Activated CD8-positive, alpha-beta memory T cell treated with anti-CD3 and anti-CD28 coated beads, Interleukin-2, amount 50 U/mL, for 4 hours (primary cell): Measurements from ENCODE around the gene XRCC6.
"Not testable (repeated sequence)": the region's sequence is repeated elsewhere in the genome, so short reads cannot be mapped to it uniquely, and the experiment has no call there.

Source experiments
- DNase-seq: peaks from one replicate; pipeline ENCODE4 v3.0.0-alpha.2; 2020

XRCC6 gene

DNA sequence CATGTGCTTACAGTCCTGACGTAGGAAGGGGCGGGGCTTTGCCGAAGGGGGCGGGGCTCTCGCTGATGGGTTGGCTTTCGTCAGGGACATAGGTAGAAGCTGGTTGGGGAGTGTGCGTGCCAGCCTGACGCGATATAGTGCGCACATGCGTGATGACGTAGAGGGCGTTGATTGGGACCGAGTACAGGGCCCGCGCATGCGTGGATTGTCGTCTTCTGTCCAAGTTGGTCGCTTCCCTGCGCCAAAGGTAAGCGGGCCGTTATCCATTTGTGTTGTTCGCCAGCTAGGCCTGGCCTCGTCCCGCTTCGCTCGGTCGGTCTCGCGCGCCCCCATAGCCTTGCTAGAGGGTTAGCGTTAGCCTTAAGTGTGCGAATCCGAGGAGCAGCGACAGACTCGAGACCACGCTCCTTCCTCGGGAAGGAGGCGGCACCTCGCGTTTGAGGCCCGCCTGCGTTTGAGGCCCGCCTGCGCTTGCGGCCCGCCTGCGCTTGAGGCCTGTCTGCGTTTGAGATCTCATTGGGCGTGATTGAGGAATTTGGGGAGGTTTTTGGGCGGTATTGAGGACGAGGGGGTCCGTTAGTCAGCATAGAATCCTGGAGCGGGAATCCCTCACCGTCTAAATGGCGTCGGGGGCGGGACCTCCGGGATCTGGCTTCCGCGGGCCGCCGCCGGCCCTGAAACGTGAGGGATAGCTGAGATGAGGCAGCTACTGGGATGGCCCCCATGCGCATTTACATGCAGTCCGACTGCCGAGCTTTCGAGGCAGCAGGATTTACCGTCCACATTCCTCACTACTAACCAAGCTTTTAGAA, at the start of gene XRCC6:
Gene XRCC6 (plus strand): TSS at position 197 of the 812 bp plus-strand sequence. CDS start 710 bp downstream, outside the sequence.
- peak; percentile 100 for DNase-seq

DNA sequence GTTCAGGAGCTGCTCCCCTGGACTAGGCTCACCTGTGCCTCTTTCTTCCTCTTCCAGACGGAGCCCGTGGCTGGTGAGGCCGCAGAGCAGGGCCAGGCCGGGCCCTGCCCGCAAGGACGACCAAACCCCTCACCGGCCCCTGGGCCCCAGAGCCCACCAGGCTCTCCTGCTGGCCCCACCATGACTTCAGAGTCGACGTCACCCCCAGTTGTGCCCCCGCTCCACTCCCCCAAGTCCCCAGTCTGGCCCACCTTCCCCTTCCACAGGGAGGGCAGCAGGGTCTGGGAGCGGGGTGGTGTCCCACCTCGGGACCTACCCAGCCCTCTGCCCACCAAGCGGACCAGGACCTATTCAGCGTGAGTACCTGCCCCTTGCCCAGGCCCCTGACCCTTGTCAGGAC, 49.3 kb upstream of the XRCC6 start:
- no peak for DNase-seq

DNA sequence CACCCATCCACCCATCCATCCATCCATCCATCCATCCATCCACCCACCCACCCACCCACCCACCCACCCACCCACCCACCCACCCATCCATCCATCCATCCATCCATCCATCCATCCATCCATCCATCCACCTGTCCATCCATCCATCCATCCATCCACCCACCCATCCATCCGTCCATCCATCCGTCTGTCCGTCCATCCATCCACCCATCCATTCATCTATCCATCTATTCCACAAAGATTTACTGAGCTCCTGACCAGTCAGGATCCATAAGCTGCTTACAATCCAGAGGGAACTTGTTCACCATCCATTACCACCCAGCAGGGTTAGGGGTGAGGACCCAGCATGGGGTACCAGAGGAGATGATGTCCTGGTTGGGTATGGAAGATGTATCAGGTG, 48.8 kb upstream of the XRCC6 start:
- DNase-seq, result not testable (repeated sequence)

DNA sequence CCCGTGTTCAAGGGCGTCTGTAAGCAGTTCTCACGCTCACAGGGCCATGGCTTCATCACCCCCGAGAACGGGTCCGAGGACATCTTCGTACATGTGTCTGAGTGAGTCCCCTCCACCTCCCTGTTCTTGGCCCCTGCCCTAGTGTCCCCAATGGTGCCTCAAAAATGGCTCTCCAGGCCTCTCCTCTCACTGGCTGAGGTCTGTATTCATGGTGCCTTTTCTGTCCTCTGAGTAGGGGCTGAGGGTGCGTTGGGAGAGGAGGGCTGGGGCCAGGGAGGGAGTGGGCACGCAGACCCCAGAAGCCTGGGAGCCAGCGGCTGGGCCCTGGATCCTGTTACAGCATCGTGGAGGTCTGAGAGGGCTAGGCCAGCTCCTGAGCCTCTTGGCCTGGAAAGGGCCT, 47.4 kb upstream of the XRCC6 start:
- DNase-seq, result no peak

DNA sequence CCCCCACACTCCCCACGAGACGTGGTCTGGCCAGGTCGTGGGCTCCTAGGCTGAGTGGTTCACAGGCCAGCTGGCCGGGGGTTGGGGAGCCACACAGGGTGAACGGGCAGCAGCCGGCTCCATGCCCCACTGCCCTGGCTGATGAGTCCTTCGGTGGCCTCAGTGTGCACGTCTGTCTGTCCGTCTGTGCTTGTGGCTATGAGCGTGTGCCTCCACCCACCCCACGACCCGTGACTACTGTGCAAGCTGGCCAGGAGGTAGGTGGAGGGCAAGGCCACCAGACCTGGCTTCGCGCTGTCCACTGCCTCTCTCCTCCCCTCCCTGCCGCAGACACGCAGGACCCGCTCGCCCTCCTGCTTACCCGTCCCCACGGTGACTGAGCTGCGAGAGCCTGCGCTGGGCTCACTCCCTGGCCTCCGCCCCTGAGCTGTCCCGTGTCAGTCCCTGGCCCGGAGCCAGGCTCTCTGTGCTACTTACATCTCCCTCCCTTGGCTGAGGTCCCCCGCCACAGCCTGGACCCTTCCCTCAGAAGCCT, 46.2 kb upstream of the XRCC6 start:
- no peak for DNase-seq

DNA sequence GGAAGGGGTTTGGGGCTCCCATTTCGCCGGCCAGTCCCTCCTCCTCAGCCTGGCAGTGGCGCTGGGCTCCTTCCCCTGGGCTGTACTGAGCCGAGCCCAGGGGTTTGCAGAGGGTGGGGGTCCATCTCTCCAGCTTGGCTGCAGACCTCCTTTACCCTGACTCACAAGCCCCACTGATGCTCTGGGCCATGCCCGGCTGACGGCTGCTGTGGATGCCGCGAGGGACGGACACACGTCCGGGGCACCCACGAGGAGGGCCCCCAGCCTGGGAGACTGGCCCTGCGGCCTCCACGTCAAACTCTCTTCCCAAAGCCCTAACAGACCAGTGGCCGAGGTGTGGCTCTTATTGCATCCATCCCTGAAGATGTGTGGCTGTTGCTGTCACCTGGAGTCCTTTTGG, 45.6 kb upstream of the XRCC6 start:
- DNase-seq, result no peak

DNA sequence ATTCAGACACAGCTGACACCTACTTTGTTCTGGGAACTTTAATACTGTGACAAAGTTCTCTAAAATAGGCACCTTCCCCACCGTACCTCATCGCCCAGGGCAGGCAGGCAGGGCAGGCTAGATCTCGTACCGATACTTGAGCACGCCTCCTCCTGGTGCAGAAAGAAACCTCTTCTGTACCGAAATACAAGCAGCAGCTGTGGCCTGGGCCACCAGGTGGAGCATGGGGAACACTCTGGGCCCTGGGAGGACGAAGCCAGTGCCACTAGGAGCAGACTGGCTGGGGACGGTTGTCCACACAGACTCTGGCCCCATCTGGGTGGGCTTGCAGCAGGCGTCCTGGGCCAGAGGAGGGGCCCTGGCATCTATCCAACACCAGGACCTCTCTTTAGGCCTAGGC, 44.2 kb upstream of the XRCC6 start:
- DNase-seq, result no peak

DNA sequence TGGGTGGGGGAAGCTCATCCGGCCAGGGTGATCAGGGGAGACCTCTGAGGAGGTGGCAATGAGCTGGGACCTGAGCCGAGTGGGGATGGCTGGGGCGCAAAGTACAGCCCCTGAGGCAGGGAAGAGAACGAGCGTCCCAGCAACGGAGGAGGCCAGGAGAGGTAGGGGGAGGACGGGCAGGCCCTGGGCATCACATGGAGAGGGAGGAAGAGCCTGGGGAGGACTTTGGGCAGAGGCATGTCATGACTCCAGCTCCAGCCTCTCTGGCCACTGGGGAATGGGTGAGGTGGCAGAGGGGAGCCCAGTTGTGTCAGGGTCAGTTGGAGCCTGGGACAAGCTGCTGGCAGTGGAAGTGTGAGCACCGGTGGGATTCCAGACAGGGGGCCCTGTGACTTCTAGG, 43.0 kb upstream of the XRCC6 start:
- no peak for DNase-seq

DNA sequence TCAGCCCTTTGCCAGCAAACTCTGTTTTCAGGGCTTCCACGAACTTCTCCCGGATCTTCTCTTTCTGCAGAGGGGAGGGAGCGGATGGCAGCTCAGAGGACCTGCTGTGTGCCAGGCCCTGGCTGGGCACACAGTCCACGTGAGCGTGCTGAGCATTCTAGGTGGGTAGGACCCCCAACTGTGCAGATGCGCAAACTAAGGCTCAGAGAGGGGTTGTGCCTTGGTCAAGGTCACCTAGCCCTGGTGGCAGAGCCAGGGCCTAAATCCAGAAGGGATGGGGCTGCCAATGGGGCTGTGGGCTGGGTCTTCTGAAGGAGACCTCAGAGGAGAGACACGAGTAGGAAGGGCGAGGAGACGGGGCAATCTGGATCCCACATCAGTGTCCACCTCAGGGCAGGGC, 42.3 kb upstream of the XRCC6 start:
- DNase-seq, result no peak

DNA sequence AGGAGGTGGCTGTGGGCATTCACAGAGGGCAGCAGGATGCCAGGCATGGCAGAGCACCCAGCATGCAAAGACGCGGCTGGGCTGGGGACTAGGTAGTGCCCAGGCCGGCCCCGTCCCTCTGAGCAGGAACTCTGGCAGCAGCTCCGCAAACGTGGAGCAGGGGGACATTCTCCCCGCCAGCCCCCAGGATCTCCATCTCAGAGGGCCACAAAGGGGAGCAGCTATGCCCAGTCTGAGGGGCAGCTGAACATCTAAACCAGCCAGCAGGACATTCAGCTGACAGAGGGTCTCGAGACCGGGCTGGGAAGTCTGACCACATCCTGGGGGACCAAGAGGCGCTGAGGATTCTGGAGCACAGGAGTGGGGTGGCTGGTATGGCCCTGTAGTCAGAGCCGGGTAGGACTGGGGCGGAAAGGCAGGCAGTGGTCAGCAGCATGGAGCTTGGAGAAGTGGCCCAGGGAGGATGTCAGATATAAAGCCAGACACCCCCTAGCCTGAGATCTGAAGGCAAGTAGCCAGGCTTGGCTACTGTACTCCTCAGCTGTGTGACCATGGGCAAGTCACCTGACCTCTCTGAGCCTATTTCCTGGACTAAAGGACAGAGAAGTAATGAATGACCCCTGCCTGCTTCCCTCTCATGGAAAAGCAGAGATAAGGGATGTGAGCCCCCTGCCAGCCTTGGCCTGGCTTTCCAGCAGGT, 41.6 kb upstream of the XRCC6 start:
- no peak for DNase-seq

DNA sequence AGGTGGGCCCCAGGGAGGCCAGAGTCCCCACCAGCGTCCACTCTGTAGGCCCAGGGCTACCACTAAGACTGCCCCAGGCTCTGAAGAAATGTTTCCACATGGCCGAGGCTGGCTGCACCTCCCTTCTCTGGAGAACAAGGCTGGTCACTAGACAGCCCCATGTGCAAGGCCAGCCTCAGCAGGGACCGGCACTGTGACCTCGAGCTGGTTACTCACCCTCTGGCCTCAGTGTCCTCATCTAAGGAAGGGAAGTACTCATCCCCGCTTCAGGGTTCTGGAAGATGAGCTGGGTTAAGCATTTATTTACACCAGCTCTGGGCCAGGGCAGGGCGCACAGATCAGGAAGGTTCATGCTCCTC, 41.1 kb upstream of the XRCC6 start:
- DNase-seq, result no peak

DNA sequence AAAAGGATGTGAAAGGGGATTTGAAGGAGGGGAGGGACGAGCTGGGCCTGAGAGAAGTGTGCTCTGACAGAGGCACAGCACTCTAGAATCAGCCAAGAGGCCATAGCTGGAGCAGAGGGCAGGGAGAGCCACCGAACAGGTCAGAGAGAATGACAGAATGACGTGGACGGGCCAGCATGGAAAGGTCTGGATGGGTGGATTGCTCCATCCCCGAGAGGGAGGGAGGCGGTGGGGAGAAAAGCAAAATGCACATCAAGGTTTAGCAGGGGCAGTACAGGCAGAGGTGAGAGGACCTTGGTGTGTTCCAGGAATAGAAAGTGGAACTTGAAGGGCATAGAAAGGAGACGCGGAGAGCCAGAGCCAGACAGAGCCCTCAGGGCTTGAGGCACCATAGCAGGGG, 38.4 kb upstream of the XRCC6 start:
- no peak for DNase-seq

DNA sequence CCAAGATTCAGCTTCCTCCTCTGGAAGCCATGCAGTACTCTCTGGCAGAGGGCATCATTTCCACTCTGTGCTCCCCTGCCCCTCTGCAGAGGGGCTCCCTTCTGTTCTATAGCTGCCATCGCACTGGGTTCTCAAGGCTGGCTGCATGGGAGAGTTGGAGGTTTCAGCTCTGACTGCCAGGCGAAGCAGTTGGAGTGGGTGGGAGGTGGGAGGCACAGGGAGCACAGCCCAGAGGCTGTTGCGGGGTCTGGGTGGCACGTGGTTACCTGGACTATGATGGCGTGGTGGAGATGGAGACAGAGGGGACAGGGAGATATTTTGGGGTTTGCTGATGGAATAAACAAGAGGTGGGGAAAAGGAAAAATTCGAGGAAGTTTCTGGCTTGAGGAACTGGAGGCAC, 36.2 kb upstream of the XRCC6 start:
- no peak for DNase-seq

DNA sequence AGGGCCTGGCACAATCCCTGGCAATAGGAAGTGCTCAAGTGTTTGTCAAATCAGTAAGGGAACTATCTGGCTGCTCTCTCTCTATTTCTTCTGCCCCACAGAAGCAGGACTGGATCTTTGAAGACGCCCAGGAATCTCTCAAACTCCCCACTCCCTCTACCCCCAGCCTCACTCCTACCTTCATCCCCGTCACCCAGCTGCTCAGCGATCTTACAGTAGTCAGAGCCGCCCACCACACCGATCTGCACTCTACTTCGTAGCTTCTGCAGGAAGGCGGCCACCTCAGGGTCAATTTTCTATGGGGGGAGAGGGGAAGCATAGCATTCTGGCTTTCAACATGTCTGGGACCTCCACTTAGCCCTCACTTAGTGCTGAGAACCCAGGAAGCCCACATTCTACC, 35.2 kb upstream of the XRCC6 start:
- no peak for DNase-seq

DNA sequence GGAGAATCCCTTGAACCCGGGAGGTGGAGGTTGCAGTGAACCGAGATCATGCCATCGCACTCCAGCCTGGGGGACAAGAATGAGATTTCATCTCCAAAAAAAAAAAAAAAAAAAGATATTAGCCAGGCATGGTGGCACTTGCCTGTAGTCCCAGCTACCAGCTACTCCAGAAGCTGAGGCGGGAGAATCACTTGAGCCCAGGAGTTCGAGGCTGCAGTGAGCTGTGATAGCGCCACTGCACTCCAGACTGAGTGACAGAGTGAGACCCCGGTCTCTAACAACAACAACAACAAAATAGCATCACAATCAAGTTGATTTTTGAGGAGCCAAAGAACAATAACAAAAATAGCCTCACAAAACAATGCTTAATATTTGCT, 33.8 kb upstream of the XRCC6 start:
- DNase-seq, result no peak

DNA sequence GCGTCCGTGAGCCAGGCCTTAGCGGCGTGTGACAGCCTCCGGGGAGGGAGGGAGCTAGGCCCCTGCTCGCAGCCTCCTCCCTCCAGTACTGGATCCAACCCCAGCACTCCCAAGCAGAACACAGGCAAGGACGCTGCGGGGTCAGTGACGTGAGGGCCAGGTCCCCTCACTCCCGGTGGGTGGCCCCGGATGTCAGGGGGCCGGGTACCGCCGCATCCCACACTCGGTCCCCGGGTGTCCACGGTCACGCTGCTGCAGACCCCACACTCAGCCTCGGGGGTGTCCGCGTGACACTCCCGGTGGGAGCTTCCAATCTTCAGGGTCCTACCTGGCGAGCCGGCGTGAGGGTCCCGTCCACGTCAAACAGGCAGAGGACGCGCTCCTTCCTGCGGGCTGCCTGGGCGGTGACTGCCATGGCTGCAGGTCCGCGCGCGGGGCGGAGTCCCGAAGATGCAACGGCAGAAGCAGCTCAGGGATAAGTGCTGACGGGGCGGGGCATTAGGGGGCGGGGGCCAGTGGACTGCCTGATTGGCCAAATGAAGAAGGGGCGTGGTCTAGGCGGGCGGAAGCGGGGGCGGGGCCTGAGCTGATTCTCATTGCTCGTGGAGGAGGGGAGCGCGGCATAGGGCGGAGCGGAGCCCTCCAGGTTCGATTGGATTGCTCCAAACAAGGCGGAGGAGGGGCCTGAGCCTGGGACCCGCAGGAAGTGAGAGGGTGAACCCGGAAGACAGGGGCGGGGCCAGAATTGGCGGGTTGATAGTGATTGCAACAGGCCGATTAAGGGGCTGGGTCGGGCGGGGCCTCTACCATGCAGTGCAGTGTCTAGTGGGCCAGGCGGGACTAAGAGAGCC, 31.5 kb upstream of the XRCC6 start, which contains the start of gene PMM1:
Gene PMM1 (minus strand): TSS at position 450 of the 851 bp plus-strand sequence. CDS start 35 bp downstream, at position 415.
- peak; percentile 100 for DNase-seq

DNA sequence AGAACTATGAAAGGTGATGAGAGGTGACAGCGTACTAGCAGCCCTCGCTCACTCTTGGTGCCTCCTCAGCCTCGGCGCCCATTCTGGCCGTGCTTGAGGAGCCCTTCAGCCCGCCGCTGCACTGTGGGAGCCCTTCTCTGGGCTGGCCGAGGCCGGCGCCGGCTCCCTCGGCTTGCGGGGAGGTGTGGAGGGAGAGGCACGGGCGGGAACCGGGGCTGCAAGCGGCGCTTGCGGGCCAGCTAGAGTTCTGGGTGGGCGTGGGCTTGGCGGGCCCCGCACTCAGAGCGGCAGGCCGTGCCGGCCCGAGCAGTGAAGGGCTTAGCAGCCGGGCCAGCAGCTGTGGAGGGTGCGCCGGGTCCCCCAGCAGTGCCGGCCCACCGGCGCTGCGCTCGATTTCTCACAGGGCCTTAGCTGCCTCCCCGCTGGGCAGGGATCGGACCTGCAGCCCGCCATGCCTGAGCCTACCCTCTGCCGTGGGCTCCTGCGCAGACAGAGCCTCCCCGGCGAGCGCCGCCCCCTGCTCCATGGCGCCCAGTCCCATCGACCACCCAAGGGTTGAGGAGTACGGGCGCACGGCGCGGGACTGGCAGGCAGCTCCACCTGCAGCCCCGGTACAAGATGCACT, 27.6 kb upstream of the XRCC6 start:
- DNase-seq, result not testable (repeated sequence)

DNA sequence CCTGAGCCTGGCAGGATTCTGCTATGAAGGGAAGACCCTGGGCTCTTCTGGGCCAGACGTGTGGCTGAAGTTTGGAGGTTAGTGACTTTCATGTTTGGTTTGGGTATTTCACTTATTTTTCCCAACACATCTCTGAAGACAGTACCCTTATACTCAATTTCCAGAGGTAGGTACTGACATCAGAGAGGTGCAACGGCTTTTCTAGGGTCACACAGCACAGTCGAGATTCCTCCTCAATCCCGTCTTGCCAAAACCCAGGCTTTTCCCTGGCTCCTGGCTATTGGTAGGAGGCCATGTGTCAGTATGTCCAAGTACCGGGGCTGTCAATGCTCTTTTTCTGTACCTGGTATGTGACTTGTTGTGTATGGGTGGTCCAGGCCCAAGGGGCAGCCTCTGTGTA, 25.4 kb upstream of the XRCC6 start:
- no peak for DNase-seq

DNA sequence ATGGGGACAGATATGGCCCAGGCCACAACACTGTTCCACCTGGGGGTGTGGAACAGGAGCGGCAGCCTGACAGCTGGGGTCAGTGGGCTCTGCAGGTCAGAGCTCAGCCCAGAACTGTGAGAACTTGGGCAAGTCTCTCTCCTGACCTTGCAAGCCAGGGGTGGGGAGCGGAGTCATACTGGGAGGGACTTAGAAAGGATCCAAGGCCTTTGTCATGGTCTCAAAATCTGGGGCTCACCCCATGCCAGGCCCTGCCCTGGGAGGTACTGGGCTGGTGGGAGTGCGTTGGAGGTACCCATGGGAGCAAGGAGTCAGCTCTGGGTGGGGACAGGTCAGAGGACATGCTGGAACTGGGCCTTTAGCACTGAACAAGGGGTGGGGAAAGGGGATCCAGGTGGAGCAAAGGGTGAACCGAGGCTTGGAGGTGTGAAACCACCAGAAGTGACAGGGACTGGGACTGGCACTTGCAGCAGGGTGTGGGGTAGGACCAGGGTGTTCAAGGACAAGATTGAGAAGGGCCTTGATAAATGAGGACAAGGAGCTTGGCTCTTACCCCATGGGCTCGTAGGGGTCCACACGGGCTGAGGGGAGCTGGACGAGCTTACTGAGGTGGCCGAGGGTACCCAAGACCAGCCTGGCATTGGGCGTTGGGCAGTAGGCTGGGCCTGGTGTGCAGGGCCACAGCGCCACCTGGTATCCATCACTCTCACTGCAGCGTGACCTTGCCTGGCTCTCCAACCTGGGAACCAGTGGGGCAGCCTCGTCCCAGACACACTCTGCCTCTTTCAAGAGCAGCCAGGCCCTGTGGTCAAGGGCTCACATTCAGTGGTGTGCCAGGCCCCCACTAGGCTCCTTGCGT, 24.1 kb upstream of the XRCC6 start:
- DNase-seq, result no peak

DNA sequence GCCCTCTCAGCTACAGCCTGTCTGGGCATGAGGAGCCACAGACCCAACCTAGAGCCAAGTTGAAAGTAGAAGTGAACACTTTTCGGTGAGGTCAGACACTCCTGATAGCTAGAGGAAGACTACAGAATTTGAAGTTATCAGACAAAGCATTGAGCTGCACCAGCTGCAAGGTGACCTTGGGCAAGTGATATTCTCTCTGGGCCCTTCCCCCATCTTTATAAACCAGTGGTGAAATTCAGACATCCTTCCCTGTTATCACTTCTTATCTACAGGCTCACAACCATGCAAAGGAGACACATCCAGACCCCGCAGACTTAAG, 23.5 kb upstream of the XRCC6 start:
- no peak for DNase-seq

DNA sequence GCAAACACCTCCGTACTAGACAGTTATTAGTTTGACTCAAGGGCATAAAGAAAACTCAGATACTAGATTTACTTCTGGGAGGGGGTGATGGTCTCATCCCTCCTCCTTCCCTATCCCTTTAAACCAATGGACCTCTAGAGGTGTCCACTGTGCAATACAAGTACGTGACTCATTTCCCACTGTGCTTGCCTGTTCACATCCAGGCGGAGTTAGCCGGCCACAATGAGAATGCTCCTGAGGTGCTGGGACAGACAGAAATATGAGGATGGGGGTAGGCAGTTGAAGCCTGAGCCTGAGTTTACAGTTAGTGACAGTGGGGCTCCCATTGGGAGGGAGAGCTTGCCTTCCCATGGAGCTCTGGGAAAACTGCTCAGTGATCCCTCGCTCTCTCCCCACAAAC, 23.0 kb upstream of the XRCC6 start:
- DNase-seq, result no peak
